GM13977 (cell line): Measurements from ENCODE around the gene SYTL1.

ENCODE experiments used
- DNase-seq: peaks from one replicate; pipeline ENCODE4 v3.0.0; 2012; ENCODE audit warnings: low spot score
- in situ Hi-C: fragments of 300-500 bp; cut with MboI; formaldehyde crosslinking; loops from one replicate; pipeline ENCODE4 v1.12.0; 2022; ENCODE audit warnings: low sequenced_read_pairs, low pct_unique_long_range_greater_than_20kb, mixed read lengths, inconsistent platforms; ENCODE audit not compliant: unreplicated experiment
- TF ChIP-seq, protein P1 (sequence below): IDR thresholded peaks from 2 replicates; pipeline ENCODE4 v1.5.1; 2012; ENCODE audit warnings: mild to moderate bottlenecking, control low read depth; ENCODE audit not compliant: insufficient read depth; ENCODE audit errors: extremely low read depth, missing control alignments

Gene SYTL1

GRCh38 chr1:27336756-27337155, 5.1 kb upstream of the SYTL1 start:
- DNase-seq, result no peak
- TF ChIP-seq, protein P1, sequence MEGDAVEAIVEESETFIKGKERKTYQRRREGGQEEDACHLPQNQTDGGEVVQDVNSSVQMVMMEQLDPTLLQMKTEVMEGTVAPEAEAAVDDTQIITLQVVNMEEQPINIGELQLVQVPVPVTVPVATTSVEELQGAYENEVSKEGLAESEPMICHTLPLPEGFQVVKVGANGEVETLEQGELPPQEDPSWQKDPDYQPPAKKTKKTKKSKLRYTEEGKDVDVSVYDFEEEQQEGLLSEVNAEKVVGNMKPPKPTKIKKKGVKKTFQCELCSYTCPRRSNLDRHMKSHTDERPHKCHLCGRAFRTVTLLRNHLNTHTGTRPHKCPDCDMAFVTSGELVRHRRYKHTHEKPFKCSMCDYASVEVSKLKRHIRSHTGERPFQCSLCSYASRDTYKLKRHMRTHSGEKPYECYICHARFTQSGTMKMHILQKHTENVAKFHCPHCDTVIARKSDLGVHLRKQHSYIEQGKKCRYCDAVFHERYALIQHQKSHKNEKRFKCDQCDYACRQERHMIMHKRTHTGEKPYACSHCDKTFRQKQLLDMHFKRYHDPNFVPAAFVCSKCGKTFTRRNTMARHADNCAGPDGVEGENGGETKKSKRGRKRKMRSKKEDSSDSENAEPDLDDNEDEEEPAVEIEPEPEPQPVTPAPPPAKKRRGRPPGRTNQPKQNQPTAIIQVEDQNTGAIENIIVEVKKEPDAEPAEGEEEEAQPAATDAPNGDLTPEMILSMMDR, result no peak
- in situ Hi-C loops, result no loop called here

DNA sequence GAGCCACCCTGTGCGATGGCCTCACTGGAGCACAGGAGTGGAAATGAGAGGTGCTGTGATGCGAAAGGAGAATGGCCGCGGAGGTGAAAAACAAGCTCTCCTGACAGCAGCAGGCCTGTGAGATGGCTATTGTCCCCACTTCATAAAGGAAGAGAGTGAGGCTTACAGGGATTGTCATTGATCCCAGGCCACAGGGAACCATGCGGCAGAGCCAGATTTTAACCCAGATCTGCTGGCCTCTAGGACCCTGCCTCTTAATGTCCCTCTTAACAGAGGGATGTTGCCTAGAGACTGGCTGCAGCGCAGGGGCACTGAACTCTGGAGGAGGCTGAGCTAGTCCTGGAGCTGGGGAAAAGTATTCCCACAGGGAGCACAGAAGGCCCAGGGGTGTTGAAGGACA, 3.1 kb upstream of the SYTL1 start:
- in situ Hi-C loops, result no loop called here
- TF ChIP-seq, protein P1, result no peak
- DNase-seq, result no peak

GRCh38 chr1:27339213-27339612, 2.6 kb upstream of the SYTL1 start:
- in situ Hi-C loops, result no loop called here
- DNase-seq, result no peak
- TF ChIP-seq, protein P1, result no peak

DNA sequence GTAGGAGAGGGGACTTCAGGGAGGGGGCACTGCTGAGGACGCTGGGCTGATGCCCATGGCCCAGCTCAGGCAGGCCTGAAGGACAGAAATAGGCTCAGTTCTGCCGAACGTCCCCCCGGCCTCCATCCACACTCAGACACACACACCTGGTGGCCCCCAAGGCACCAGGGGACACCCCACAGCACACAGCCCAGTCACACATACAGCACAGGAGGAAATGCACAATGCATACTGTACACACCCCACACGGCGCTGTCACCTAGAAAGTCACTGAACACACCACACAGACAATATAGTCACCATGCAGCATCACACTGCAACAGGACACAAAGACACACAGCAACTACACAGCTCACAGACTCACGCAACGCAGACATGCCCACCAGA, 562 bp downstream of the SYTL1 start:
- in situ Hi-C loops, result no loop called here
- TF ChIP-seq, protein P1, result no peak
- DNase-seq, result no peak

DNA sequence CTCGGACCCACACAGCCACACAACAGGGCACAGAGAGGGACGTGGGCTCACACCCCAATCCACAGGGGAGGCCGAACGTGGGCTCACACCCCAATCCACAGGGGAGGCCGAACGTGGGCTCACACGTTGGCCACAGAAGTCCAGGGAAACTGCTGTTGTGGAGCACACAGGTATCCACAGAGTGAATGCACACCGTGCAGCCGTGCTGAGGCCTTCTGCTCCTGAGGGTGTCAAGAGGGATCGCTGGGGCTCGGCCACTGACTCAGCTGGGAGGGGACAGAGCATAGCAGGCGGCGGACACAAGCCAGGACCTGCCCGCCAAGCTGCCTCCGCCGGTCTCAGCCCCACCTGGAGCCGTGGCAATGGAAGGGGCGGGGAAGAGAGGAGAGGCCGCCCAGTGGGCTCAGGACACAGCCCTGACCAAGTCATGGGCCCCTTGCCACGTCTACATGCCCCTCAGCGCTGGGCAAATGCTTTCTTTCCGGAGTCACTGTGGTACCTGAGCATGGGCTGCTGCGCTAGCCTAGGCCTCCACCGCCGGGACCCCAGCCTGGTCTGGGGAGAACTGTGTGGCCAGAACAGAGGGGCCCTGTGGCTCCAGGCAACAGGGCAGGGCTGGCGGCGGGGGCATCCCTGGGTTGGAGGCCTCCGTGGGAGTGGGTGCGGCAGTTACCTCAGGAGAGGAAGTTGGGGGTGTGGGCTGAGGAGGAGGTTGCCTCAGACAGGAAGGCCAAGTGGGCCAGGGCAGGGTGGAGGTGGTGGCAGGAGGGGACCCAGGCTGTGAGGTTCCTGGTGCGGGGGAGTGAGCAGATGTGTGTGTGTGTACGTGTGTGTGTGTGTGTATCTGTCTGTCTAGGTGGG, 1.2 kb downstream of the SYTL1 start:
- peak; percentile 65 for DNase-seq
- TF ChIP-seq, protein P1, result no peak
- in situ Hi-C loops, result no loop called here

DNA sequence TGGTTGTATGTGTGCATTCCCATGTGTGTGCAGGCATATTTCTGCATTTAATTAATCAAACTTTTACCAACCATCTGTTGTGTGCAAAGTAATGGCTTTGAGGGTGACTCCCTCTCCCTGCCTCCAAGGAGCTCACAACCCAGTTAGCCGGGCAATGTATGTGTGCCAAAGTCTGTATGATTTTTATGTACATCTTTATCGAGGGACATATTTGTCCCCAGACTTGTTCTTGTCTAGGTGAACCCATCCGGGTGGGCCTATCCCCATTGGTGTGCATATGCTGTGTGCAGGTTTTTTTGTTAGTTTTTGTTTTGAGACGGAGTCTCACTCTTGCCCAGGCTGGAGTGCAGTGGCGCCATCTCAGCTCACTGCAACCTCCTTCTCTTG, 1.8 kb downstream of the SYTL1 start:
- no peak for DNase-seq
- TF ChIP-seq, protein P1, result no peak
- in situ Hi-C loops, result no loop called here
